ENCODE results near the gene POLL. TPM values are rescaled to one million over a fixed set of nuclear protein-coding genes. Genes with fewer than 3 reads are reported as not detected.

Gene POLL
- total RNA-seq, 1 experiment from 2014 or later: 40.7 TPM

- TF ChIP-seq, protein P1, sequence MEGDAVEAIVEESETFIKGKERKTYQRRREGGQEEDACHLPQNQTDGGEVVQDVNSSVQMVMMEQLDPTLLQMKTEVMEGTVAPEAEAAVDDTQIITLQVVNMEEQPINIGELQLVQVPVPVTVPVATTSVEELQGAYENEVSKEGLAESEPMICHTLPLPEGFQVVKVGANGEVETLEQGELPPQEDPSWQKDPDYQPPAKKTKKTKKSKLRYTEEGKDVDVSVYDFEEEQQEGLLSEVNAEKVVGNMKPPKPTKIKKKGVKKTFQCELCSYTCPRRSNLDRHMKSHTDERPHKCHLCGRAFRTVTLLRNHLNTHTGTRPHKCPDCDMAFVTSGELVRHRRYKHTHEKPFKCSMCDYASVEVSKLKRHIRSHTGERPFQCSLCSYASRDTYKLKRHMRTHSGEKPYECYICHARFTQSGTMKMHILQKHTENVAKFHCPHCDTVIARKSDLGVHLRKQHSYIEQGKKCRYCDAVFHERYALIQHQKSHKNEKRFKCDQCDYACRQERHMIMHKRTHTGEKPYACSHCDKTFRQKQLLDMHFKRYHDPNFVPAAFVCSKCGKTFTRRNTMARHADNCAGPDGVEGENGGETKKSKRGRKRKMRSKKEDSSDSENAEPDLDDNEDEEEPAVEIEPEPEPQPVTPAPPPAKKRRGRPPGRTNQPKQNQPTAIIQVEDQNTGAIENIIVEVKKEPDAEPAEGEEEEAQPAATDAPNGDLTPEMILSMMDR (IDR thresholded peaks at IDR 0.05; ENCODE audit: unreplicated experiment): no peak
- POLR2A ChIA-PET: no interaction called here
- CTCF ChIA-PET: interaction anchor here (0.7 to 7.7 kb wide), 3 partner anchors 13 to 360 kb away, joined by 3 to 118 read pairs (median 3); no protein-coding TSS in a partner anchor
- Mint-ChIP-seq H3K27me3 (ENCODE audit: insufficient read depth, unreplicated experiment) (no peaks in the 10 kb centered on the region), H3K36me3 (ENCODE audit: insufficient read depth, unreplicated experiment) (peaks cover 23% of the 10 kb centered on the region), H3K4me3 (ENCODE audit: unreplicated experiment) (no peak overlapping the region), H3K9me3 (ENCODE audit: unreplicated experiment) (no peaks in the 10 kb centered on the region), H3K4me1 (ENCODE audit: insufficient read depth, unreplicated experiment) (peaks cover 5% of the 10 kb centered on the region), H3K27ac (ENCODE audit: low read depth, unreplicated experiment) (no peak overlapping the region)
- no peak for DNase-seq (ENCODE audit: unreplicated experiment)
- intact Hi-C loops (cut with micrococcal nuclease): no loop called here
- no TSS peak for BruUV-seq (replicated peaks)
Measured at GRCh38 chr10:101573885-101574753, 13.9 kb downstream of the POLL start.

DNA sequence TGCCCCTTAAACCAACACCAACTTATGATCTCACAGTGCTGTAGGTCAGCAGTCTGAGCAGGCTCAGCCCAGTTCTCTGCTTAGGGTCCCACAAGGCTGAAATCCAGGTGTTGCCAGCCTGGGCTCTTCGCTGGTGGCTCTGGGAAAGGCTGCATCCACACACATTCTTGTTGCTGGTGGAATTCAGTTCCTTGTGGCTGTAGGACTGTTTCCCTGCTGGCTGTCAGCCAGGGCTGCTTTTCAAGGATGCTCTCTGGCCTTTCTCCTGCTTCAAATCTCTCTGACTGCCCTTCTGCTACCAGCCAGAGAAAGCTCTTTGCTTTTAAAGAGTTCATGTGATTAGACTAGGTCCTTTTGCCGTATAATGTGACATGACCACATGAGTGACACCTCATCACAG is 15.3 kb downstream of the POLL start:
- Mint-ChIP-seq H3K27me3 (ENCODE audit: insufficient read depth, unreplicated experiment) (no peaks in the 10 kb centered on the region), H3K4me3 (ENCODE audit: unreplicated experiment) (no peak overlapping the region), H3K36me3 (ENCODE audit: insufficient read depth, unreplicated experiment) (peaks cover 16% of the 10 kb centered on the region), H3K9me3 (ENCODE audit: unreplicated experiment) (no peaks in the 10 kb centered on the region), H3K4me1 (ENCODE audit: insufficient read depth, unreplicated experiment) (peaks cover 5% of the 10 kb centered on the region), H3K27ac (ENCODE audit: low read depth, unreplicated experiment) (no peak overlapping the region)
- no TSS peak for BruUV-seq (replicated peaks)
- CTCF ChIA-PET: interaction anchor here (3.7 to 7.7 kb wide), 2 partner anchors 105 to 359 kb away, joined by 17 to 118 read pairs; no protein-coding TSS in a partner anchor
- no peak for DNase-seq (ENCODE audit: unreplicated experiment)
- intact Hi-C loops (cut with micrococcal nuclease): no loop called here
- TF ChIP-seq, protein P1 (IDR thresholded peaks at IDR 0.05; ENCODE audit: unreplicated experiment): no peak
- POLR2A ChIA-PET: interaction anchor here (0.8 to 3.3 kb wide), 3 partner anchors 129 to 359 kb away, joined by 3 to 15 read pairs (median 3); no protein-coding TSS in a partner anchor

GRCh38 chr10:101572126-101572525 is 15.9 kb downstream of the POLL start:
- CTCF ChIA-PET: interaction anchor here (1.2 to 7.7 kb wide), 7 partner anchors 9 to 365 kb away, joined by 5 to 118 read pairs (median 13); partner anchors contain the start of genes DPCD and POLL

More at GRCh38 chr10:101572126-101572525, 15.9 kb downstream of the POLL start:
- TF ChIP-seq, protein P1 (IDR thresholded peaks at IDR 0.05; ENCODE audit: unreplicated experiment): no peak
- Mint-ChIP-seq H3K9me3 (ENCODE audit: unreplicated experiment) (no peaks in the 10 kb centered on the region), H3K4me3 (ENCODE audit: unreplicated experiment) (no peak overlapping the region), H3K27me3 (ENCODE audit: insufficient read depth, unreplicated experiment) (no peaks in the 10 kb centered on the region), H3K36me3 (ENCODE audit: insufficient read depth, unreplicated experiment) (peaks cover 14% of the 10 kb centered on the region), H3K4me1 (ENCODE audit: insufficient read depth, unreplicated experiment) (peaks cover 5% of the 10 kb centered on the region), H3K27ac (ENCODE audit: low read depth, unreplicated experiment) (no peak overlapping the region)
- intact Hi-C loops (cut with micrococcal nuclease): no loop called here
- no TSS peak for BruUV-seq (replicated peaks)
- no peak for DNase-seq (ENCODE audit: unreplicated experiment)
- POLR2A ChIA-PET: interaction anchor here (0.6 to 3.3 kb wide), 7 partner anchors 13 to 358 kb away, joined by 3 to 15 read pairs (median 3); partner anchors contain the start of gene NPM3
